ENCODE measurements around the gene TLE7. TPM values are rescaled to one million over a fixed set of nuclear protein-coding genes. Genes with fewer than 3 reads are reported as not detected.
A peak's percentile ranks its signal among the peaks of the same experiment; 100 is the strongest.

Gene TLE7
- total RNA-seq, 2 experiments from 2014 or later, result not detected

DNA sequence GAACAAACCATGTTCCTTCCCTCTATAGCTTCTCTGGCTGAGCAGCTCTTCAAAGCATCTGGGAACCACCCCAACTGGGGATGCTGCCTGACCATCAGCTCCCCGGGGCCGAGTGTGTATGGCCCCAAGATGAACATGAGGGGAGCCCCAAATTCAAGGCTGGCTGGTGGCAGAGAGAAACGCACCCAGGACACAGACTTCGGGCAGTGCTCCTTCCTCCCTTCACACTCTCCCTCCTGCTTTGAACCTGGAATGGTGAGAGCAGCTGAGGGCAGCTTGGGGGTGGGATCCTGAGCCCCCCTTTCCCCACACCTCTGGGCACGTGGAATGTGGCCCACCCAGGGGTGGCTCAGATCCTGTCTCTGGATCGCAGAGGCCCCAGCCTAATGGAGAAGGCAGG is 17.2 kb downstream of the TLE7 start:
- H3K27ac Mint-ChIP-seq, result no peak overlapping the region
- H3K27me3 Mint-ChIP-seq, result peaks cover 37% of the 10 kb centered on the region
- H3K9me3 Mint-ChIP-seq, result no peaks in the 10 kb centered on the region
- no peak overlapping the region for H3K4me3 Mint-ChIP-seq
- no peak for DNase-seq
- H3K36me3 Mint-ChIP-seq (ENCODE audit: low read depth), result no peaks in the 10 kb centered on the region
- ChIA-PET CTCF (no interaction called here), POLR2A (no interaction called here)
- H3K4me1 Mint-ChIP-seq, result peaks cover 4% of the 10 kb centered on the region

DNA sequence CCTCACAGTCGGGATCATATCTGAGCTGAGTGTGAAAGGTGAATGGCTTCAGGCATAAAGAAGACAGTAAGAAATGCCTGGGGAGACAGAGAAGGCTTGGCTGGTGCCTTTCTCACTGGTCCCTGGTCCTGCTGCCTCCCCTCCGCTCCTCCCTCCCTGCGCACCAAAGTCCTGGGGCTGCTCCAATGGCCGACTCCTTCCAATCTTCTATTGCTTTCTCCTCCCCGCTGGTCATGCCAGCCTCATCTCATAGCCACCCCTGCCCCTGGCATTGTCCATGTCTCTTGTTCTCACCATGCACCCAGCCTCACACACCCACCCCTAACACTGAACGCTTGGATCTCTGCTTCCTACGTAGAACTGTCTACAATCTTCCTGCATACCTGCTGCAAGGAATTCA is 18.0 kb downstream of the TLE7 start:
- no peak for DNase-seq
- Mint-ChIP-seq H3K4me1 (peaks cover 4% of the 10 kb centered on the region), H3K9me3 (no peaks in the 10 kb centered on the region), H3K4me3 (no peak overlapping the region), H3K27me3 (peaks cover 34% of the 10 kb centered on the region), H3K36me3 (ENCODE audit: low read depth) (no peaks in the 10 kb centered on the region), H3K27ac (no peak overlapping the region)
- ChIA-PET CTCF (no interaction called here), POLR2A (no interaction called here)

DNA sequence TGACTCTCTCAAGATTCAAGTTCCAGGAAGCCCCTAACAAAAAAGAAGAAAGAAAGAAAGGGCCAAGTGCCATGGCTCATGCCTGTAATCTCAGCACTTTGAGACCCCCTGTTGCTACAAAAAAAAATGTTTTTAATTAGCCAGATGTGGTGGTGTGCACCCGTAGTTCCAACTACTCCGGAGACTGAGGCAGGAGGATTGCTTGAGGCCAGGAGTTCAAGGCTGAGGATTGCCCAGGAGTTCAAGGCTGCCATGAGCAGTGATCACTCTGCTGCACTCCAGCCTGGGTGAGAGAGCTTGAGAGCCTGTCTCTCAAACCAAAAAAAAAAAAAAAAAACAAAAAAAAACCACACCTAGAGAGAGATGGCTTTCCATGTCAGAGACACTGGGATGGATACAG is 18.8 kb downstream of the TLE7 start:
- DNase-seq, result no peak
- Mint-ChIP-seq H3K36me3 (ENCODE audit: low read depth) (no peaks in the 10 kb centered on the region), H3K4me3 (no peak overlapping the region), H3K4me1 (peaks cover 4% of the 10 kb centered on the region), H3K27ac (no peak overlapping the region), H3K9me3 (no peaks in the 10 kb centered on the region), H3K27me3 (peaks cover 32% of the 10 kb centered on the region)
- CTCF ChIA-PET, result interaction anchor here (1.7 kb wide), 1 partner anchor 77 kb away, joined by 5 read pairs; no protein-coding TSS in a partner anchor
- POLR2A ChIA-PET, result no interaction called here

DNA sequence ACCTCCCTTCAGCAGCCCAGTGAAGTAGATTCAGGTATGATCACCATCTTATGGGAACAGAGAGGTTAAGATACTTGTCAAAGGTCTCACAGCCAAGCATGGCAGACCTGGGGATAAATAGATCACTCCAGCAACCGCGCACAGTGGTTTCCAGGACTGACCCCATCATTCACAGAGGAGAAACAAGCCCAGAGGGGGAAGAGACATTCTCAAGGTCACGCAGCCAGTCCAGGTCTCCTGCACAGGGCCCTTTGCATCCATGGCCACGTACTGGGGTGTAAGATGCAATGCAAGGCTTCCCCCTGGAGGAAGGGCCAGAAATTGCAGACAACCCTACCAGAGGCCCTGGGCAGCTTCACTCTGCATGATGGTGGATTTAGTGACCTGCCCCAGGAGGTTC is 19.9 kb downstream of the TLE7 start:
- Mint-ChIP-seq H3K36me3 (ENCODE audit: low read depth) (no peaks in the 10 kb centered on the region), H3K4me1 (peaks cover 4% of the 10 kb centered on the region), H3K4me3 (no peak overlapping the region), H3K9me3 (no peaks in the 10 kb centered on the region), H3K27me3 (peaks cover 29% of the 10 kb centered on the region), H3K27ac (no peak overlapping the region)
- ChIA-PET POLR2A (no interaction called here), CTCF (interaction anchor here (1.7 kb wide), 1 partner anchor 78 kb away, joined by 5 read pairs; no protein-coding TSS in a partner anchor)
- peak; percentile 50 for DNase-seq

DNA sequence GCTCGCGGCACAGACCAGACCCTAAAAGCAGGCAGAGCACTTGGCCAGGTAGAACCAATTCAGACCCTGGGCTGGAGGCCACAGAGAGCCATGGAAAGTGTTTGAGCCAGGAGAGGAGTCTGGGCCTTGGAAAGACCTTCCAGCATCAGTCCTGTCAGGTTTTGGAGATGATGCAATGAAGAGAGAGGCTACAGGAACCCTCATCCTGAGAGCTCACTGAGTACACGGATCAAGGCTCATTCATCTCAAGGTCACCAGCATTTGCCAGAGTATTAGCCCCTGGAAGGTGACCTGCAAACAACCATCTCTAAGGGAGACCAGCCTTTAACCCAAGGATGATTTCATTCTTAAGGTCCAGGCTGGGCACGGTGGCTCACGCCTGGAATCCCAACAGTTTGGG is 27.8 kb downstream of the TLE7 start:
- Mint-ChIP-seq H3K9me3 (no peaks in the 10 kb centered on the region), H3K4me1 (no peaks in the 10 kb centered on the region), H3K4me3 (no peak overlapping the region), H3K27me3 (peaks cover 26% of the 10 kb centered on the region), H3K27ac (no peak overlapping the region), H3K36me3 (ENCODE audit: low read depth) (no peaks in the 10 kb centered on the region)
- no peak for DNase-seq
- ChIA-PET CTCF (interaction anchor here (4.6 kb wide), 1 partner anchor 86 kb away, joined by 72 read pairs; no protein-coding TSS in a partner anchor), POLR2A (no interaction called here)

DNA sequence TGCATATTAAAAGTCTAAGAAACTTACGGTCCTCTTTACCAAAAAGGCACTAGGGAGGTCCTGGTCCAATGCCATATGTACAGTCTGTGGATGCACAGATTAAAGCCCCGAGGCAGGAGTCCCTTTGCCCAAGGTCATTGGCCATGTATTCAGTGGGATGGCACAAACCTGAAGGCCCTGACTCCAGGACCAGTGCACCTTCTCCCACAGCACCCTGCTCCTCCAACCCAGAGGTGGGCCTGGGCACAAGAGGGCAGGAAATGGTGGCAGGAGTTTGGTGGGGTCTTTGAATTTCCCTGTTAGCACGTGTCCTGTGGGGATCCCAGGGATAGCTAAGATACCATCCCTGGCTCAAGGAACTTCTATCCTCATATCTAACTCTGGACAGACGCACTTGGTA is 28.5 kb downstream of the TLE7 start:
- no peak for DNase-seq
- ChIA-PET CTCF (interaction anchor here (0.7 to 4.6 kb wide), 13 partner anchors 9 to 198 kb away, joined by 3 to 72 read pairs (median 4); no protein-coding TSS in a partner anchor), POLR2A (no interaction called here)
- Mint-ChIP-seq H3K4me3 (no peak overlapping the region), H3K27ac (no peak overlapping the region), H3K27me3 (peaks cover 29% of the 10 kb centered on the region), H3K4me1 (peaks cover under 1% of the 10 kb centered on the region), H3K9me3 (no peaks in the 10 kb centered on the region), H3K36me3 (ENCODE audit: low read depth) (no peaks in the 10 kb centered on the region)

DNA sequence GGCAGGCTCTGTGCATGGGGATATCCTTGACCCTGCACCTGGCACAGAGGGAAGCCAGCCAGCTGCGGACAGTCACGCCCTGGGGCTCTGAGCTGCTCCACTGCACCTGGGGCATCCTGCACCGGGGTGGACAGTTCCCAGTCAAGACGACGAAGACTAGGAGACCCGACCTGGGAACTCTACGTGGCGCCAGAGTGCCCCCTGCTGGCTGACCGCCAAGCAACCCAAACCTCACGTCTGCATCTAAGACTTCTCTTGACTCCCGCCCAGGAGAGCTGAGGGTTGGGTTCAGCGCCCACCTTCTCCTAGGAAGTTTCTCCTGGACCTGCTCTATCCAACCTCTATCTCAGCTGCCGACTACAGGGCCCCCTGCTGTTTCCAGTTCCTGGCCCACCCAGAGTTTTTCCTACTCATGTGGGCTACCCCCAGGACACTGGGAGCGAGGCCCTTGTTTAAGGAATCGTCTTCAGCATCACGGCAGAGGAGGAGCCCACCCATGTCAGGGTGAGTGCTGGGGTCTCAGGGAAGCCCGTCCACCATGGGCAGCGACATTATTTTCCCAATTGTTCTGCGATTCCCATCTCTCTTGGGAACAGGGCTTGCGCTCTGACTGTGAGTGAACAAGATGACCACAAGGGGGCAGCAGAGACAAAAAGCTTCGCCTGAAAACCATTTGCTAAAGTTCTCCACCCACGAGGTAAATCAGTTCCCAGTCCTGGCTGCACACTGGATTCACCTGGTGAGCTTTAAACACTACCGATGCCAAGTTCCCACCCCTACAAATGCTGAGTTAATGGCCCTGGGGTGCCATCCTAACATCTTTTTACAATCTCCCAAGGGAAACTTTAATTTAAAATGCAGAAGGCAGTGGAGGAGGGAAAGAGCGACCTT is 29.3 kb downstream of the TLE7 start:
- peak; percentile 61 for DNase-seq
- Mint-ChIP-seq H3K9me3 (no peaks in the 10 kb centered on the region), H3K4me1 (peaks cover 7% of the 10 kb centered on the region), H3K27me3 (peaks cover 33% of the 10 kb centered on the region), H3K27ac (no peak overlapping the region), H3K4me3 (no peak overlapping the region), H3K36me3 (ENCODE audit: low read depth) (no peaks in the 10 kb centered on the region)
- CTCF ChIA-PET, result interaction anchor here (0.6 to 4.6 kb wide), 18 partner anchors 8 to 199 kb away, joined by 3 to 72 read pairs (median 4); partner anchors contain the start of gene CALB2
- POLR2A ChIA-PET, result interaction anchor here (0.5 kb wide), 1 partner anchor 49 kb away, joined by 3 read pairs; no protein-coding TSS in a partner anchor

DNA sequence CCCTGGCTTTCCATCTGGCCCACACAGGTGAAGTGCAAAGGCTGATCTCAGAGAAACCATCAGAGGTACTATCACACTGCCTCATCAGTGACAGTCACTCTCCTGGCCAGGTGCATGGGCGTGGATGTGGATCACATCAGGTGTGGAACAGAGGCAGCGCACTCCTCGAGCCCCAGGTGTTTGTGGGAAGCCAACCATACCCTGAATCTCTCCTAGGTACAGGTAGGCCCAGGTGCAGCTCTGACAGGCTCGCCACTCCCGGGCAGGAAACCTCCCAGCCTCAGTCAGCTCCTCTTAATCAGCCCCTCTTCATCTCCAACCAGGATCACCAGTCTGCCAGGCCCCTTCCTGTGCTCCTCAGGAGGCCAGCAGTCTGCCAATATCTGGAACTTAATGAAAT is 31.7 kb downstream of the TLE7 start:
- CTCF ChIA-PET, result interaction anchor here (0.6 to 4.6 kb wide), 2 partner anchors 90 to 201 kb away, joined by 3 to 72 read pairs; no protein-coding TSS in a partner anchor
- no peak for DNase-seq
- H3K36me3 Mint-ChIP-seq (ENCODE audit: low read depth), result no peaks in the 10 kb centered on the region
- H3K27me3 Mint-ChIP-seq, result peaks cover 31% of the 10 kb centered on the region
- no peak overlapping the region for H3K27ac Mint-ChIP-seq
- peaks cover 21% of the 10 kb centered on the region for H3K4me1 Mint-ChIP-seq
- H3K4me3 Mint-ChIP-seq, result no peak overlapping the region
- H3K9me3 Mint-ChIP-seq, result no peaks in the 10 kb centered on the region
- POLR2A ChIA-PET, result no interaction called here

DNA sequence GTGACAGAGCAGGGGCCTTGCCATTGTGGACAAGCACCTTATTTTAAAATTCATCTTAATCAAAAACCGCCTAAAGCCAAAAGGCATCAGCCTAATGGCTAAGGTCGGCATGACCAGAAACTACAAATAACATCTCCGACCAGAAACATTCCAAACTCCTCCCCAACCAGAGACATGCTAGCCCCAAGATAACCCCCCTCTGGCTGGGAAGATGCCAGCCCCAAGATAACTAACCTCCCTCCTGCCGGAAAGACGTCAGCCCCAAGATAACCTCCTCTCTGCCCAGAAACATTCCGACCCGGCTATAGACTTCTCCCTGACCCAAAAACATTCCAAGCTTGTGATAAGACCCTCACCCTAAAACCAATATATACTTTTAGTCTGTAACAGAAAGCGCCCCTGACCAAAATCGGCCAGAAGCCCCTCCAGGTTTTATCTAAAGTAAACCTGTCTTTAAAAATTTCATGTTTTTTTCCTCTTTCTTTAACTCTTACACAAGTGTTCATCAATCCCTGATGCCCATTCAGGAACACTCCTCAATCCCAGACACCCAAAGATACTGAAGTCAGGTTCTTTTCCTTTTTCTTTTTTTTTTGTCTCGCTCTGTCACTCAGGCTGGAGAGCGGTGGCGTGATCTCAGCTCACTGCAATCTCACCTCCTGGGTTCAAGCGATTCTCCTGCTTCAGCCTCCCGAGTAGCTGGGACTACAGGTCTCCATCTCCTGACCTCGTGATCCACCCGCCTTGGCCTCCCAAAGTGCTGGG is 32.7 kb downstream of the TLE7 start:
- ChIA-PET CTCF (interaction anchor here (0.8 kb wide), 1 partner anchor 91 kb away, joined by 3 read pairs; no protein-coding TSS in a partner anchor), POLR2A (interaction anchor here (0.5 kb wide), 1 partner anchor 1649 kb away, joined by 3 read pairs; no protein-coding TSS in a partner anchor)
- Mint-ChIP-seq H3K4me1 (peaks cover 21% of the 10 kb centered on the region), H3K27me3 (peaks cover 33% of the 10 kb centered on the region), H3K9me3 (no peaks in the 10 kb centered on the region), H3K27ac (no peak overlapping the region), H3K4me3 (no peak overlapping the region), H3K36me3 (ENCODE audit: low read depth) (no peaks in the 10 kb centered on the region)
- DNase-seq, result no peak

DNA sequence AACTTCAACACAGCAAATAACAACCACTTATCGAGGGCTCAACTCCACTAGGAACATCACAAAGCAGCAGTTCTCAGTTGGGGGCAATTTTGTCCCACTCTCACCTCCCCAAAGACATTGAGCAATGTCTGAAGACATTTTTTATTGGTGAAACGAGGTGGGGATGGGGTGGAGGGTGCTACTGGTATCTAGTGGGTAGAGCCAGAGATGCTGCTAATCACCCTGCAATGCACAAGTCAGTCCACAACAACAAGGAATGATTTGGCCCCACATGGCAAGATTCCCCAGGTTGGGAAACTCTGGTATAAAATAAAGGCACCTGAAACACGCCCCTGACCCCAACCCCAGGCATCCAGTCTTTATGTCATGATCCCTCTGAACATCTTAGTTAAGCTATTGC is 33.3 kb downstream of the TLE7 start:
- H3K4me3 Mint-ChIP-seq, result no peak overlapping the region
- POLR2A ChIA-PET, result no interaction called here
- H3K9me3 Mint-ChIP-seq, result no peaks in the 10 kb centered on the region
- H3K27ac Mint-ChIP-seq, result no peak overlapping the region
- CTCF ChIA-PET, result interaction anchor here (0.8 kb wide), 1 partner anchor 92 kb away, joined by 3 read pairs; no protein-coding TSS in a partner anchor
- H3K36me3 Mint-ChIP-seq (ENCODE audit: low read depth), result no peaks in the 10 kb centered on the region
- peaks cover 33% of the 10 kb centered on the region for H3K27me3 Mint-ChIP-seq
- H3K4me1 Mint-ChIP-seq, result peaks cover 21% of the 10 kb centered on the region
- no peak for DNase-seq

DNA sequence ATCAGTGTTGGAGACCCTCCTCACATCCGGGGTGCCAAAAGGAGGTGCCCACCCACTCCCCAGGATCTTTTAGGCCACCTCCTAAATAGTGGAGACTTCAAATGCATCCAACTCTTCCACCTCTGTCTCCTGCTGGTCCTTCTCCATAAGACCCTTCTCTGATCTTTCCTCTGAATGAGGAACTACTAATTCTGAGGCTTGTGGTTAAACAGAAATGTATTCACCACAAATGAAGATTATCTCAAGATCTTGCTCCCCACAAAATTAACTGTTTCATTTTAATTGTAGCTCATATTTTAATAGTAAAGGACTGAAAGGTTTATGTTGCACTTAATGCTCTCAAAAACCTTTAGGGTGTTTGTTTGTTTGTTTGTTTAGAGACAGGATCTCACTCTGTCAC is 34.1 kb downstream of the TLE7 start:
- H3K4me3 Mint-ChIP-seq, result no peak overlapping the region
- H3K27me3 Mint-ChIP-seq, result peaks cover 31% of the 10 kb centered on the region
- DNase-seq, result no peak
- H3K27ac Mint-ChIP-seq, result no peak overlapping the region
- peaks cover 21% of the 10 kb centered on the region for H3K4me1 Mint-ChIP-seq
- POLR2A ChIA-PET, result no interaction called here
- CTCF ChIA-PET, result interaction anchor here (0.8 to 1.0 kb wide), 2 partner anchors 203 to 541 kb away, joined by 3 to 6 read pairs; no protein-coding TSS in a partner anchor
- H3K9me3 Mint-ChIP-seq, result no peaks in the 10 kb centered on the region
- no peaks in the 10 kb centered on the region for H3K36me3 Mint-ChIP-seq (ENCODE audit: low read depth)

DNA sequence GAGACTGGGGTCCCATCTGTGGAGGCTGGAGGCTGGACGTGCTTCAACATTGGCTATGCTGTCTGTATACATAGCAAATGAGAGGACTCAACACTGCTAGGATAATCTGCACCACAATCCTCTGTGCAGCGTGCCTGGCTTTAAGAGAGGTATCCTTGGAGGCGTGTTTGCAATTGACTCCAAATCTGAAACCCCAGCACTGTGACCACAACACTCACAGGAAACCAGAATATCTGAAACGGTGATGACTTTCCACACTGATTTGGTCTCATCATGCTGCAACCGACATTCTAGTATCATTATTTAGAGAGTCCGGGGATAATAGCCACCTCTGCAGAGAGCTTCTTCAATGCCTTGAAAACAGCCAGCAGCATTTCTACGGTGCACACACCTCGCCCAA is 35.1 kb downstream of the TLE7 start:
- POLR2A ChIA-PET, result no interaction called here
- Mint-ChIP-seq H3K4me1 (peaks cover 21% of the 10 kb centered on the region), H3K27ac (no peak overlapping the region), H3K9me3 (no peaks in the 10 kb centered on the region), H3K4me3 (no peak overlapping the region), H3K36me3 (ENCODE audit: low read depth) (no peaks in the 10 kb centered on the region), H3K27me3 (peaks cover 30% of the 10 kb centered on the region)
- CTCF ChIA-PET, result no interaction called here
- no peak for DNase-seq

DNA sequence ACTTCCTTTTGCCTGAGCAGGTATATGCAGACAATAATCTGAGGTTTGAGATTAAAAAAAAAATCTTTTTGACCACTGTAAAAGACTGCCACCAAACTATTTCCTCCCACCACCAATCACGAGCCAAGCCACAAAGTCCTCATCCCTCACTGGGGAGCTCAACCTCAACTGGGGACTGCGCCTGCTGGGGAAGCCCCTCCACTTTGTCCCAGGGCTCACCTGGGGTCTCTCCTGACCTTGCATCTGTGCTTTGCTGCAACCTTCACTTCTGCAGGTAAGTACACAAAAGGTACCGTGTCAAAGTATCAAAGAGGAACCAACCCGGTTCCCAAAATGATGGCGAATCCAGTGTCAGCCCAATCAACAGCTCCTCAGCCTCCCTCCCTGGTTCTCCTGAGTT is 35.5 kb downstream of the TLE7 start:
- peaks cover 21% of the 10 kb centered on the region for H3K4me1 Mint-ChIP-seq
- no peak overlapping the region for H3K4me3 Mint-ChIP-seq
- H3K27me3 Mint-ChIP-seq, result peaks cover 29% of the 10 kb centered on the region
- no peak for DNase-seq
- CTCF ChIA-PET, result no interaction called here
- H3K9me3 Mint-ChIP-seq, result no peaks in the 10 kb centered on the region
- no peaks in the 10 kb centered on the region for H3K36me3 Mint-ChIP-seq (ENCODE audit: low read depth)
- no peak overlapping the region for H3K27ac Mint-ChIP-seq
- POLR2A ChIA-PET, result no interaction called here

Measured in activated CD4-positive, alpha-beta memory T cell treated with anti-CD3 and anti-CD28 coated beads, Interleukin-2, amount 10 ng/mL, durations not matched to agents 7 days and 5 days (primary cell).